Heart right ventricle (tissue), 16 donors: ENCODE measurements around the gene OMA1. TPM values are rescaled to one million over a fixed set of nuclear protein-coding genes. Genes with fewer than 3 reads are reported as not detected.
"Not testable (repeated sequence)": the region's sequence is repeated elsewhere in the genome, so short reads cannot be mapped to it uniquely, and the experiment has no call there.

Experiments
- ATAC-seq, 8 donors: fragments of 200-7000 bp; cut with Tn5 transposase; one replicate each; pipeline ENCODE4 v1.9.1; 2020; ENCODE audit warnings: mild to moderate bottlenecking in 8 of 8, moderate library complexity in 8 of 8, moderate number of reproducible peaks in 1 of 8
- DNase-seq, 2 donors: peaks; one replicate each; pipeline ENCODE4 v3.0.0-alpha.2; 2020
- H3K27ac ChIP-seq, 10 donors: fragments of 200-600 bp; sonication (generic) in 2 of 10; one replicate each; pipeline versions ENCODE4 v1.5.0 to v1.8.0; 2020 to 2022; ENCODE audit warnings: mild to moderate bottlenecking in 3 of 10
- H3K27me3 ChIP-seq, 7 donors: fragments of 200-600 bp; one replicate each; pipeline ENCODE4 v1.8.0; 2021 to 2022; ENCODE audit warnings: mild to moderate bottlenecking in 2 of 7
- H3K36me3 ChIP-seq, 9 donors: fragments of 200-600 bp; sonication (generic) in 1 of 9; one replicate each; pipeline versions ENCODE4 v1.5.0 to v1.8.0; 2020 to 2022; ENCODE audit warnings: mild to moderate bottlenecking in 2 of 9
- H3K4me1 ChIP-seq, 9 donors: fragments of 200-600 bp; sonication (generic) in 1 of 9; one replicate each; pipeline versions ENCODE4 v1.5.0 to v1.8.0; 2020 to 2022; ENCODE audit warnings: mild to moderate bottlenecking in 4 of 9
- H3K4me3 ChIP-seq, 10 donors: fragments of 200-600 bp; sonication (generic) in 2 of 10; one replicate each; pipeline versions ENCODE4 v1.5.0 to v1.8.0; 2020 to 2022; ENCODE audit warnings: mild to moderate bottlenecking in 7 of 10, moderate library complexity in 2 of 10
- H3K9me3 ChIP-seq, 11 donors: fragments of 200-600 bp in 10 of 11; sonication (generic) in 2 of 11; one replicate each; pipeline versions ENCODE4 v1.5.0 to v1.8.0; 2013 to 2022; ENCODE audit warnings: mild to moderate bottlenecking in 2 of 11, control low read depth in 1 of 11, moderate library complexity in 1 of 11
- CTCF ChIP-seq, 9 donors: fragments of 200-600 bp; sonication (generic) in 2 of 9; IDR thresholded peaks; one replicate each; pipeline versions ENCODE4 v1.5.0 to v1.8.0; 2021 to 2022; ENCODE audit warnings: antibody characterized with exemption in 9 of 9, mild to moderate bottlenecking in 5 of 9, moderate library complexity in 1 of 9
- WGBS, 2 donors: extraction: QIAGEN DNeasy Blood & Tissue Kit; methylation state at CpG; one replicate each; pipeline ENCODE4 v1.1.7; 2013; ENCODE audit warnings: inconsistent platforms in 1 of 2; 5-methylcytosine and 5-hydroxymethylcytosine counted together
- intact Hi-C, 10 donors: fragments of 100-400 bp; cut with DNase I; formaldehyde crosslinking; loops; one replicate each; pipeline versions ENCODE4 v1.11.1 to v1.14.2; 2022
- polyA plus RNA-seq, 2 donors: library from polyadenylated mRNA; stranded (reverse); fragments of 200-250 nt; gene quantifications; one replicate each; pipeline ENCODE4 v1.2.3, GENCODE V29; 2013
- total RNA-seq, 10 donors: library from RNA; stranded (reverse); fragmentation: NEBNext Ultra II Directional in 3 of 10; extraction: Animal tissue kit (Norgen Biotek cat#: 25700) in 3 of 10; gene quantifications; one replicate each; pipeline versions ENCODE4 v1.2.1 to v1.2.4, GENCODE V29; 2021 to 2023
- donor health status: Arrhythmogenic right ventricular cardiomyopathy.
- donor health status: ischemic (EF 13 %, LVEDD 7.1; RV severe dilation, severe dysfunction).
- donor health status: healthy with polysubstance abuse.
- donor health status: DM: no; HTN: yes; CAD: no.
- donor health status: DM: no; HTN: no; CAD: no.
- donor health status: ischemic (EF 25% LVEDD 6.9; RV normal size, moderate dysfunction).
- donor health status: ischemic (EF 25% LVEDD 5.7; RV mildly dilated, moderate dysfunction).
- donor health status: healthy.
- donor health status: DM: yes; HTN: yes; CAD: no.
- donor health status: Ischemic cardiomyopathy.
- donor health status: ischemic (EF 35%, LVEDD 5.7; RV mildly dilated, moderate dysfunction).
- donor health status: nonischemic (EF 11% LVEDD 7.7; RV severe dilation, severe dysfunction).
- donor health status: DM: yes; HTN: yes; CAD: no.
- donor health status: PGD.
- donor health status: ischemic (EF 29% LVEDD 5.4; RV normal size, mild dysfunction).
- donor health status: nonischemic (EF 23%, LVEDD 6.1; RV moderate dilation, normal function).

Gene OMA1
- total and polyA plus RNA-seq, 12 donors = 8.2 to 50.9 (median 34.1) TPM

DNA sequence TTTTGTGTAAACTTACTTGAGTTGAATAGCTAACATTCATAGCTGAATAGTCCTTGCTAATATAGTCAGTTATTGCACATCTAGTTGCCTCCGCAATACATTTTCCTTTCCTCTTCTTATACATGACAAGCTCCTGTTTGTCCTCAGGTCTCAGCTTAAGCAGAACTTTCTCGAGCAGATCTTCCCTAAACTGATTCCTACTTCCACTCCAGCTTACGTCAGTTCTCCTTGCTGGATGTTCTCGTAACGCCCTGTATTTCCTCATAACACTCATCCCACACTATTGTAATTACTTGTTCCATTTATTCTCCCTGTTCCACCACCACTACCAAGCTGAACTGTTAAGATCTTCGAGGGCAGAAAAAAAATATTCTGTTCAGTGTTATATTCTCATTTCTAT, 15.1 kb upstream of the OMA1 start:
- intact Hi-C loops = loop anchor here in 1 of 10 donors (10.0 kb wide), 1 partner anchor 917 kb away; no protein-coding TSS in a partner anchor
- Histone ChIP-seq H3K4me1 (no peaks in the 10 kb centered on the region), H3K9me3 (peaks cover 0 to 8% (median 0%) of the 10 kb centered on the region in 11 donors), H3K27me3 (peaks cover 0 to 16% (median 0%) of the 10 kb centered on the region in 7 donors), H3K4me3 (no peak overlapping the region), H3K36me3 (no peaks in the 10 kb centered on the region), H3K27ac (no peak overlapping the region)
- WGBS, 2 donors = 69% methylated on average over 6 of the region's 6 CpGs
- ATAC-seq = no peak
- no peak for DNase-seq
- TF ChIP-seq CTCF (IDR thresholded peaks at IDR 0.05) = no peak

DNA sequence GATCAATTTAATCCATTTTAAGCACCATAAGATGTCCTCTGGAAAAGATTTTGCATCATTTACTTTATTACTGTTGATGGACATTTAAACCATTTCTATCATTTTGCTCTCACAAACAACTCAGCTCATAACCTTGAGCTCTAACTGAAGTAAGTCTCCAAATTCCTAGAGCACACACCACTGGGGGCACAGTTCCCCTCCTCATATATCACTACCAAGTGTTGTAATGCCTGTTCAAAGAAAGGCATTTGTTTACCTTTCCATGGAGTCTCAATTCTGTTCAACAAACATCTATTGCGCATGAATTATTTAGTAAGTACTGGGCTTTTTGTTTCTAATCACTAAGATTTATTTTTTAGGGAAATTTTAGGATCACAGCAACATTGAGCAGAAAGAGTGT, 8.9 kb upstream of the OMA1 start:
- Histone ChIP-seq H3K9me3 (peaks cover 0 to 6% (median 0%) of the 10 kb centered on the region in 11 donors), H3K36me3 (no peaks in the 10 kb centered on the region), H3K4me1 (peaks cover 0 to 8% (median 0%) of the 10 kb centered on the region in 9 donors), H3K27ac (no peak overlapping the region), H3K27me3 (peaks cover 0 to 18% (median 0%) of the 10 kb centered on the region in 7 donors), H3K4me3 (no peak overlapping the region)
- intact Hi-C loops = no loop called here
- no peak for TF ChIP-seq CTCF (IDR thresholded peaks at IDR 0.05)
- no peak for ATAC-seq
- no peak for DNase-seq
- WGBS, 2 donors = 96 to 97% methylated on average over 1 of the region's 1 CpG

- no peak for TF ChIP-seq CTCF (IDR thresholded peaks at IDR 0.05)
- Histone ChIP-seq H3K27ac (no peak overlapping the region), H3K4me1 (peaks cover 0 to 8% (median 3%) of the 10 kb centered on the region in 9 donors), H3K4me3 (no peak overlapping the region), H3K9me3 (no peaks in the 10 kb centered on the region), H3K36me3 (no peaks in the 10 kb centered on the region), H3K27me3 (peaks cover 0 to 10% (median 0%) of the 10 kb centered on the region in 7 donors)
- 53% methylated on average over 9 of the region's 9 CpGs for WGBS, 2 donors
- ATAC-seq (peak in 2 of 8 donors; percentile 22 to 34), DNase-seq (no peak)
- intact Hi-C loops = no loop called here
These were observed 4.9 kb upstream of the OMA1 start for GRCh38 chr1:58551186-58552140.

GRCh38 chr1:58549291-58549690, 2.8 kb upstream of the OMA1 start:
- not testable (repeated sequence) for H3K4me3 ChIP-seq, H3K9me3 ChIP-seq, DNase-seq, ATAC-seq, H3K27me3 ChIP-seq, H3K36me3 ChIP-seq, H3K27ac ChIP-seq
- WGBS, 2 donors = 47 to 51% methylated on average over 6 of the region's 6 CpGs
- peaks cover 0 to 22% (median 14%) of the 10 kb centered on the region in 9 donors for H3K4me1 ChIP-seq
- intact Hi-C loops = loop anchor here in 6 of 10 donors (5.0 to 10.0 kb wide), 2 partner anchors 37 to 106 kb away; no protein-coding TSS in a partner anchor
